ENCODE measurements around the gene TUG1.

The TUG1 gene

GRCh38 chr22:30934053-30934452 lies 35.0 kb upstream of the TUG1 start:
- no peak for TF ChIP-seq CTCF (conservative IDR thresholded peaks at IDR 0.05)
- no peak overlapping the region for H3K27ac ChIP-seq

GRCh38 chr22:30940685-30941362 lies 28.2 kb upstream of the TUG1 start:
- no peak overlapping the region for H3K27ac ChIP-seq
- TF ChIP-seq CTCF (conservative IDR thresholded peaks at IDR 0.05): no peak

- no peak for TF ChIP-seq CTCF (conservative IDR thresholded peaks at IDR 0.05)
- no peak overlapping the region for H3K27ac ChIP-seq
Measured at GRCh38 chr22:30941363-30941740, 27.7 kb upstream of the TUG1 start.

GRCh38 chr22:30943368-30943767 lies 25.7 kb upstream of the TUG1 start:
- TF ChIP-seq CTCF (conservative IDR thresholded peaks at IDR 0.05): no peak
- no peak overlapping the region for H3K27ac ChIP-seq

- no peak for TF ChIP-seq CTCF (conservative IDR thresholded peaks at IDR 0.05)
- H3K27ac ChIP-seq: no peak overlapping the region
Measured at GRCh38 chr22:30944986-30945385, 24.1 kb upstream of the TUG1 start.

- TF ChIP-seq CTCF (conservative IDR thresholded peaks at IDR 0.05): no peak
Measured at GRCh38 chr22:30945653-30946052, 23.4 kb upstream of the TUG1 start.

GRCh38 chr22:30946354-30946753 lies 22.7 kb upstream of the TUG1 start:
- no peak for TF ChIP-seq CTCF (conservative IDR thresholded peaks at IDR 0.05)
- H3K27ac ChIP-seq: no peak overlapping the region

More at GRCh38 chr22:30945653-30946052, 23.4 kb upstream of the TUG1 start:
- no peak overlapping the region for H3K27ac ChIP-seq

Data from VCaP (cell line).